A549 (cell line): ENCODE data around the gene GARIN6.

Source experiments
- CEBPB ChIP-seq, 2 experiments: fragments of >200 bp in 1 of 2; sonication (Bioruptor Twin) in 1 of 2; formaldehyde crosslinking in 1 of 2; IDR thresholded peaks; 2 replicates each; pipeline ENCODE4 v1.6.1; 2012 to 2016
- CHD2 ChIP-seq: fragments of 150-350 bp; IDR thresholded peaks from 2 replicates; pipeline ENCODE4 v1.6.1; 2014; ENCODE audit warnings: low read length; ENCODE audit not compliant: partially characterized antibody
- CTCF ChIP-seq: fragments of >200 bp; sonication (Bioruptor Twin); formaldehyde crosslinking; IDR thresholded peaks from 3 replicates; pipeline ENCODE4 v1.5.1; 2016
- E2F6 ChIP-seq: IDR thresholded peaks from 2 replicates; pipeline ENCODE4 v1.6.1; 2012; ENCODE audit warnings: low read depth, borderline replicate concordance
- FOSL2 ChIP-seq, 2 experiments: fragments of 450-650 bp in 1 of 2; fragments of >200 bp in 1 of 2; sonication (Bioruptor Twin) in 1 of 2; formaldehyde crosslinking; IDR thresholded peaks; 2 replicates each; pipeline versions ENCODE4 v1.5.0 to v1.6.1; 2016 to 2020; ENCODE audit warnings: mild to moderate bottlenecking in 1 of 2, moderate library complexity in 1 of 2
- HDAC2 ChIP-seq: fragments of 200-600 bp; sonication (generic); IDR thresholded peaks from 2 replicates; pipeline ENCODE4 v1.6.1; 2016
- HMGXB4 ChIP-seq: fragments of 250-450 bp; sonication (Bioruptor Pico); IDR thresholded peaks from 2 replicates; pipeline ENCODE4 v1.5.0; 2021; ENCODE audit warnings: mild to moderate bottlenecking, moderate library complexity, borderline replicate concordance
- POLR2A ChIP-seq: IDR thresholded peaks from 2 replicates; pipeline ENCODE4 v1.6.1; 2012; ENCODE audit warnings: mild to moderate bottlenecking, low read length
- RAD21 ChIP-seq, 2 experiments: fragments of >200 bp in 1 of 2; sonication (Bioruptor Twin) in 1 of 2; formaldehyde crosslinking in 1 of 2; IDR thresholded peaks in 1 of 2; conservative IDR thresholded peaks in 1 of 2; 2 replicates in 1 of 2; 3 replicates in 1 of 2; pipeline ENCODE4 v1.6.1; 2012 to 2018; ENCODE audit warnings: inconsistent platforms in 1 of 2
- RFX5 ChIP-seq: fragments of 450-650 bp; IDR thresholded peaks from 2 replicates; pipeline ENCODE4 v1.7.1; 2014; ENCODE audit warnings: antibody characterized with exemption, mild to moderate bottlenecking, moderate library complexity
- RNF2 ChIP-seq: fragments of 200-600 bp; sonication (generic); IDR thresholded peaks from 2 replicates; pipeline ENCODE4 v1.6.1; 2016; ENCODE audit warnings: low read depth, mild to moderate bottlenecking, antibody characterized with exemption, moderate library complexity, borderline replicate concordance
- SREBF2 ChIP-seq: fragments of 450-650 bp; IDR thresholded peaks from 2 replicates; pipeline ENCODE4 v1.6.1; 2014; ENCODE audit warnings: mild to moderate bottlenecking, moderate library complexity
- TFCP2L1 ChIP-seq: fragments of 250-450 bp; sonication (Bioruptor Pico); IDR thresholded peaks from 2 replicates; pipeline ENCODE4 v1.5.0; 2021; ENCODE audit warnings: mild to moderate bottlenecking

- TF ChIP-seq CTCF: no peak
- TF ChIP-seq RAD21 (conservative IDR thresholded peaks at IDR 0.05 in 1 of 2, IDR thresholded peaks at IDR 0.05 in 1 of 2): no peak
- TF ChIP-seq CEBPB (IDR thresholded peaks at IDR 0.05): no peak
- TF ChIP-seq E2F6: no peak
- TF ChIP-seq POLR2A: no peak
- no peak for TF ChIP-seq RNF2
- TF ChIP-seq CHD2: no peak
- TF ChIP-seq HMGXB4 (CRISPR knock-in tag): no peak
- no peak for TF ChIP-seq TFCP2L1 (CRISPR knock-in tag)
- TF ChIP-seq HDAC2: no peak
- no peak for TF ChIP-seq SREBF2
- no peak for TF ChIP-seq RFX5
- no peak for TF ChIP-seq FOSL2 (IDR thresholded peaks at IDR 0.05)
- no peak for TF ChIP-seq FOSL2 (CRISPR knock-in tag; IDR thresholded peaks at IDR 0.05)
Observed at GRCh38 chr12:99598785-99599184, 48.8 kb upstream of the GARIN6 start.
